ENCODE results near the gene SV2A. TPM values are rescaled to one million over a fixed set of nuclear protein-coding genes. Genes with fewer than 3 reads are reported as not detected.
A peak's percentile ranks its signal among the peaks of the same experiment; 100 is the strongest.
"Not testable (repeated sequence)": the region's sequence is repeated elsewhere in the genome, so short reads cannot be mapped to it uniquely, and the experiment has no call there.

SV2A gene, protein sequence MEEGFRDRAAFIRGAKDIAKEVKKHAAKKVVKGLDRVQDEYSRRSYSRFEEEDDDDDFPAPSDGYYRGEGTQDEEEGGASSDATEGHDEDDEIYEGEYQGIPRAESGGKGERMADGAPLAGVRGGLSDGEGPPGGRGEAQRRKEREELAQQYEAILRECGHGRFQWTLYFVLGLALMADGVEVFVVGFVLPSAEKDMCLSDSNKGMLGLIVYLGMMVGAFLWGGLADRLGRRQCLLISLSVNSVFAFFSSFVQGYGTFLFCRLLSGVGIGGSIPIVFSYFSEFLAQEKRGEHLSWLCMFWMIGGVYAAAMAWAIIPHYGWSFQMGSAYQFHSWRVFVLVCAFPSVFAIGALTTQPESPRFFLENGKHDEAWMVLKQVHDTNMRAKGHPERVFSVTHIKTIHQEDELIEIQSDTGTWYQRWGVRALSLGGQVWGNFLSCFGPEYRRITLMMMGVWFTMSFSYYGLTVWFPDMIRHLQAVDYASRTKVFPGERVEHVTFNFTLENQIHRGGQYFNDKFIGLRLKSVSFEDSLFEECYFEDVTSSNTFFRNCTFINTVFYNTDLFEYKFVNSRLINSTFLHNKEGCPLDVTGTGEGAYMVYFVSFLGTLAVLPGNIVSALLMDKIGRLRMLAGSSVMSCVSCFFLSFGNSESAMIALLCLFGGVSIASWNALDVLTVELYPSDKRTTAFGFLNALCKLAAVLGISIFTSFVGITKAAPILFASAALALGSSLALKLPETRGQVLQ
- 0.51 TPM for total RNA-seq
- long read RNA-seq: 0 reads

DNA sequence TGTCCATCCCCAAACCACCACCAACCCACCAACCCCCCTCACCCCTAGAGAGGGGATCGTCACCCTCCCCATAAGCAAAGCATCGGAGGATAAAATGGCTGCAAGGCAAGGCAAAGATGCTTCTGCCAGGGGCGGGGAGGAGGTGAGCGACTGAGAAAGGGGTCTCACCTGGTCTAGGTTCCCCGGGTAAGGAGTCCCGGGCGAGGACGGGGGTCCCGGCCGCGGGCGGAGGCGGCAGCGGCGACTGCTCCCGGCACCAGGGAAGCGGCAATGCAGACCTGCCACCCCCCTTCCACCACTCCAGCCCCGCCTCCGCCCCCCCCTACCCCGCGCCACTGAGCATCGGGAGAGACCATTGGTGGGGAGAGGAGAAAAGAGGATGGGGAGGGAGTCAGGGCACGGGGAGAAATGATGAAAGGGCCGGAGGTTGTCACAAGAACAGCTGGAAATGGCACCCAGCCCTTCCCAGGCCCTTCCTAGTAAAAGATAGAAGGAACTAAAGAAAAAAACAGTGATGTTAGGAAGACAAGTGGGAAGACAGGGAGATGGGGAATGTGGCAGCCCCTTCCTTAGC lies at the start of gene SV2A:
SV2A (minus strand) TSS at position 274 of the 574 bp plus-strand sequence. CDS start 4,004 bp downstream, outside the sequence.
- intact Hi-C loops (cut with DNase I): no loop called here
- ATAC-seq: peak; percentile 43
- no peak for DNase-seq (ENCODE audit: missing footprints)

DNA sequence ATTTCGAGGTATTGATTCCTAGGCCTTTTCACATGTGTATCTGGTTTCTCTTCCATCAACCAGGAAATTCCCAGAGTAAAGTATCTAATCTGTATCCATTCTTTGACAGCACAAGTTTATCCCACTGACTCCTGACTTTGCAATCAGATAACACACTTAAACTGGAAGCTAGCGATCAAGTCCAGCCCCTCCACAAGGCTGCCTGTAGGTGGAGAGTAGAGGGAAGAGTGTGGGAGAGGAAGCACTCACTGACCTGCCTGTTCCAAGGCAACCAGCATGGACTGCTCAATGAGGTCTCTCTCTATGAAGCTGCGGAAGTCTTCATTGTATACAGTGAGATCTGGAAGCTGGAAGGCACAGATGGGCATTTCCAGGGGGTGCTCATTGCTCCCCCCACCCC lies 49.4 kb upstream of the SV2A start:
- DNase-seq (ENCODE audit: missing footprints) (no peak), ATAC-seq (no peak)
- intact Hi-C loops (cut with DNase I): no loop called here

DNA sequence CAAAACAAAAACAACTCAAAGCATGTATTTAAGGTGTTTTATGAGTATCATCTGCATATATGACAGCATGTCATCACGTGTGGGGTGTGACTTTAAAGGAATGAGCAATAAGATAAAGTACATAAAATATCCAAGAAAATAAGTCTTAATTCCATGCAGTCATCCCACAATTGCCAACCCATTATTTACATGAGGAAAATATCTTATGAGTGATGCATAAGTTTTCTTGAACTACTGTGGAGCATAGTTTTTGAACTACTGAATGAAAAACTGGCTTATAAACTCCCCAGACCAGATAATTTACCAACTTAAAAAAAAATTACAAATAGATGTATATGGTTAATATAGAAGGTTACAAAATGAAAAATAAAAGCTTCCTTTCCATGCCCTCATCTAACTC lies 48.8 kb upstream of the SV2A start:
- DNase-seq (ENCODE audit: missing footprints): no peak
- no peak for ATAC-seq
- intact Hi-C loops (cut with DNase I): no loop called here

DNA sequence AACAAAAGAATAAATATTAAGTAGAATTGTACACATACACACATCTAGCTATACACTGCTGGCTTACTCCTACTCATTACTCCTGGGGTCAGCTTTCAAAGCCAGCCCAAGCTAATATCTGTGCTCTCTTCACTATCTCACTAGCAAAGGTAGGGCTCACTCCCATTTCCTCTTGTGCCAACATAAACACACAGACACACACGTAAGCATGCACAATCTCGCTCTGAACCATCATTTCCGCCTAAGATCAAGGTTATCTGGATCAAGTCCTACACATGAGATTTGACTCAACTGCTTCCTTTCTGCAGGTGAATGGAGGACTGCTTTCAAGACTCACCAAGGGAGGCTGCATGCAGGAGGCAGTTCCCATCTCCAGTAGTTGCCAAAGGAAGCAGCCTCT lies 47.8 kb upstream of the SV2A start:
- intact Hi-C loops (cut with DNase I): no loop called here
- no peak for ATAC-seq
- DNase-seq (ENCODE audit: missing footprints): no peak

DNA sequence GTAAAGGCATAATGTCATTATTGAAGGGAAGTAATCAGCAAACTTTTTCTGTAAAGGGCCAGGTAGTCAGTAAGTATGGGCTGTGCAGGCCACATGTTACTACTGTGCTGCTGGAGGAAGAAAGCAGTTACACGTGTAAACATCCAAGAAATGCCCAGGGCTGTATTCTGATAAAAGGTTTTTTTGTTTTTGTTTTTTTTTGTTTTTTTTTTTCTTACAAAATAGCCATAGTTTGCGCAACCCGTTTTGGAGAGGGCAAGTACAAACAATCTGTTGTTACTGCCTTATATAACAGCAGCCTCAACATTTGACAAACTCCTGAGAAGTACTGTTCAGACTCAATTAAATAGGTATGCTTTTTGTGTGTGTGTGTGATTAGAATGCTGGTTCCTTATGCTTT lies 45.7 kb upstream of the SV2A start:
- ATAC-seq (peak; percentile 33), DNase-seq (ENCODE audit: missing footprints) (no peak)
- intact Hi-C loops (cut with DNase I): loop anchor here (2.0 to 5.0 kb wide), 3 partner anchors 49 to 224 kb away; partner anchors contain the start of gene OTUD7B

DNA sequence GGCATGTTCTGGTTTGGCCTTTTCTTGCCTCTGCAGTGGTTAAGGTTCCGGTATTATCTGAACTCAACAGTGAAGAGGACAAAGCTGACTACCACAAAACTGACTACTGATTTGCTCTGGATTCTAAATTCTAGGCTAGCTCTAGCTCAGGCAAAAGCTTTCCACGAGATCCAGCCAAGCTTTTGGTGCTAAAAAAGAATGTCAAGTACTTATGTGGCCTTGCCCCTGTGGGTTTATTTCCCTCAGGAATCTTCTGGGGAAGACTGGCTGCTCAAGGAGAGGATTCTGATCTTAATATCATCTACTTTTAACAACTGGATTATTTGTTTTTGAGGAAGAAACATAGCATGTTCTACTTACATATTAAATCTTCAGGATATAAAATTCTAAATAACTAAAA lies 45.1 kb upstream of the SV2A start:
- intact Hi-C loops (cut with DNase I): loop anchor here (1.0 to 5.0 kb wide), 4 partner anchors 50 to 225 kb away; partner anchors contain the start of gene OTUD7B
- DNase-seq (ENCODE audit: missing footprints): no peak
- no peak for ATAC-seq

DNA sequence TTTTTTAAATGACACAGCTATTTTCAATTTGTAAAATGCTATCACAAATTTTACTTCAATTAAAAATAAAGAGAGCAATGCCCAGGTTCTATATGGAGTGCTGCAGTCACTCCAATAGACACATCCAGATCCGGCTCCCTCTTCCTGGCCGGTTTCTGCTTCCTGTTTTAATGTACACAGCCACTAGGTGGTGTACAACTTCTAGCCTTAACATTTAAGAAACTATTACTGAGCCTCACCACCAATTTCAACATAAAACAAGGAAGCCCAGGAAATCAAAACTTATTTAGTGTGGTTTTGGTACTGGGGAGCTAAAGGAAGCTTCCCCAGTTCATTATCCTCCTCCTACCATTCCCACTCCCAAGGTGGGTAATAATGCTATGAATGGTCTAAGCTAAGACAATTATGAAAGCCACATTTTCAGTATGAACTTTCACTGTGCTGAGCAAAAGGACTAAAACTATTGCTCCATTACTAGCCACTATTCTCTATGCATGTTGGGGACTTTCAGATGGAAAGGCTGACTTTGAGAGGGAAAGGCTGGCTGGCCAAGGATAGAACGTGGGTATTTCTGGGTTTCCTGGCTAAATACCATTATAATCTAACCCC lies 44.5 kb upstream of the SV2A start:
- peak; percentile 55 for DNase-seq (ENCODE audit: missing footprints)
- intact Hi-C loops (cut with DNase I): loop anchor here (1.0 to 5.0 kb wide), 4 partner anchors 50 to 225 kb away; partner anchors contain the start of gene OTUD7B
- peak; percentile 82 for ATAC-seq

DNA sequence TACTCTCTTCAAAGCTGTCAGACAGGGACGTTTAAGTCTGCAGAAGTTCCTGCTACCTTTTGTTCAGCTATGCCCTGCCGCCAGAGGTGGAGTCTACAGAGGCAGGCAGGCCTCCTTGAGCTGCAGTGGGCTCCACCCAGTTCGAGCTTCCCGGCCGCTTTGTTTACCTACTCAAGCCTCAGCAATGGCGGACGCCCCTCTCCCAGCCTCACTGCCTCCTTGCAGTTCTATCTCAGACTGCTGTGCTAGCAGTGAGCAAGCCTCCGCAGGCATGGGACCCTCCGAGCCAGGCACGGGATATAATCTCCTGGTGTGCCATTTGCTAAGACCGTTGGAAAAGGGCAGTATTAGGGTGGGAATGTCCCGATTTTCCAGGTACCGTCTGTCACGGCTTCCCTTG lies 39.9 kb upstream of the SV2A start:
- DNase-seq (ENCODE audit: missing footprints): peak; percentile 54
- intact Hi-C loops (cut with DNase I); ATAC-seq: not testable (repeated sequence)

DNA sequence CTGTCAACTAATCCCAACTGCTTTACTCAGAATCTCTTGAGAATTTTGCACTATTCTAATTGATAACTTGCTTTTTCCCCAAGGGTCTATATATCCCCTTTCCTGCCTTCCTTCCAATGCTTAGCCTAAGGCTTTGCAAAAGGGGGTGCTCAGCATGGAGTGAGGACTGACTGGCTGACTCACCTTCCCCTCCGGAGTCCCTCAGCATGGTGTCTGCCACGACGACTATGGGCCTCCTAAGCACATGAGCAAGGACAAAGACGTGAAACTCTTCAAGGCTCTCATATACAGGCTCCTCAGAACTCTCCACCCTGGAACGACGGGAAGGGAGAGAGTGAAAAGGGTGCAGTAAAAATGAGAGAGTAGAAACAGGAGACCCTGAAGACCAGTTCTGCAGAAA lies 32.3 kb upstream of the SV2A start:
- ATAC-seq (no peak), DNase-seq (ENCODE audit: missing footprints) (no peak)
- intact Hi-C loops (cut with DNase I): no loop called here

DNA sequence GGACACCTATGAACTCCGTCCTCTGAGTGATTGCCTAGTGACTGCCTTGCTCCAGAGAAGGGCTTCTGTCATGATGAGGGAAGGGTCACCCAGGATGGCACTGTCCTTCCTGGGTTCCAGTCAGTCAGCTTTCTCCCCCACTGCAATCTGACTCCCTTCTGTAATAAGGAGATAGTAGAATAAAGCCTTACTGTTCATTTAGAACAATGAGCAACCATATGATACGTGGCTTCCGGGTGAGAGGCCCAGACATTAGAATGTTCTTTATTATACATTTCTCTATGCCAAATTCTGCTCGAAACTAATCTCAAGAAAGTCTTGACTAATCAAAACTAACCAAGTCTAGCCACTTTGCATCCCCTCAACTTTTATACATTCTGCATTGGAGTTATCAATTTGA lies 27.6 kb upstream of the SV2A start:
- DNase-seq (ENCODE audit: missing footprints) (no peak), ATAC-seq (no peak)
- intact Hi-C loops (cut with DNase I): no loop called here

DNA sequence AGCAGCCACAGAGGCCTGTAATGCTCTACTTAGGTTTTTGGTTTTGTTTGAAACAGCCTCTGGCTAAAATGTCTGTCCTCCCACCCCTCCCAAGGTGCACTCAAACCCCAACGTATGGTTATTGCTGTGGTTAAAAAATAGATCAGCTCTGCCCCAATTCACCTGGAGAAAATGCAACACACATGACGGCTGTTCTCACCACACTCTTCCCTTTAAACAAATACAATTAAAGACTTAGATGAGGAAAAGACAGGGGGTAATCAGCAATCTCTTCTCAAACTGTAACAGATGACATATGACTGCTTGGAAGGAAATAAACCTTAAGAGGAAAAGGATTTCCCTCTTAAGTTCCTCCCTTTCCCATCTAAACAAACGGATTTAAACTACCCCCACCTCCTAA lies 25.2 kb upstream of the SV2A start:
- DNase-seq (ENCODE audit: missing footprints) (no peak), ATAC-seq (no peak)
- intact Hi-C loops (cut with DNase I): no loop called here

DNA sequence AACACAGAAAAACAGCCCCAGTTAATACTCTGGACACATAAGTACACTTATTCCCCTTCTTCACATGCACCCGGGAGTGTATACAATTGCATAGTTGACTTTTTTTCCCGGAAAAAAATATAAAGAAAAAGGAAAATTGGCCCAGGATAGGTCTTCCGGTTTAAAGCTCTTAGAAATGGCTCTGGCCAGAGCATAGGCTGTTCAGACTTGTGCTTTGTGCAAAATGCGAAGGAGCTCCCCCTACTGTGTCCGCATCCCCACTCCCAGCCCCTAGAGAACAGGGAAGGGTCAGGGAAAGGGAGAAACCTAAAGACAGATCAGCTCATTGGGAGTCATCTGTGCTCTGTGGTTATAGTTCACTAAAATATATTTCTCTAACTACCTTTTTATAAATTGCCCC lies 24.6 kb upstream of the SV2A start:
- ATAC-seq: peak; percentile 45
- DNase-seq (ENCODE audit: missing footprints): no peak
- intact Hi-C loops (cut with DNase I): no loop called here

DNA sequence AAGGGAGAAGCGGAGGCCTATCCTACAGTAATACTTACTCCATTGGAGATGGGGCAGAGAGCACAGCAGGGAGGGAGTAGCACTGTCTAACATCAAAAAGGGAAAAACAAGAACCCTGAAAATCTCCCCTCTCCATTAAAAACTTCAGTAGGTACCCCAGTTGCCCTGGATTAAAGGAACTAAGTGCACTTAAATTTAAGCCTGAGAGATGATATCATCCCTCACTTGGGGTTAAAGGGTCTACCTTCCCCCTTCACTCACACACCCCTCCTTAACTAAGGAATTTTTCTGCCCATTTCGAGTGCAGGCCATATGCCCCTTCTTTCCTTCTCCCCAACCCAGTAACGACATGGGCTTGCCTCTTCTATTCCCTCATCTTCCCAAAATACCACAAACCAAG lies 22.8 kb upstream of the SV2A start:
- intact Hi-C loops (cut with DNase I): no loop called here
- DNase-seq (ENCODE audit: missing footprints) (no peak), ATAC-seq (no peak)

DNA sequence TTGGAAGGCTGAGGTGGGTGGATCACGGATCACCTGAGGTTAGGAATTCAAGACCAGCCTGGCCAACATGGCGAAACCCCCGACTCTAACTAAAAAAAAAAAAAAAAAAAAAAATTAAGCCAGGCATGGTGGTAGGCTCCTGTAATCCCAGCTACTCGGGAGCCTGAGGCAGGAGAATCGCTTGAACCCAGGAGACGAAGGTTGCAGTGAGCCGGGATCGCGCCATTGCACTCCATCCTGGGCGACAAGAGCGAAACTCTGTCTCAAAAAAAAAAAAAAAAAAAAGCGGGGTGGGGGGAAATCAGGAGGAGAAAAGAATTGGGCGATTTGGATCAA lies 21.0 kb upstream of the SV2A start:
- intact Hi-C loops (cut with DNase I); DNase-seq (ENCODE audit: missing footprints): not testable (repeated sequence)
- peak; percentile 2 for ATAC-seq

DNA sequence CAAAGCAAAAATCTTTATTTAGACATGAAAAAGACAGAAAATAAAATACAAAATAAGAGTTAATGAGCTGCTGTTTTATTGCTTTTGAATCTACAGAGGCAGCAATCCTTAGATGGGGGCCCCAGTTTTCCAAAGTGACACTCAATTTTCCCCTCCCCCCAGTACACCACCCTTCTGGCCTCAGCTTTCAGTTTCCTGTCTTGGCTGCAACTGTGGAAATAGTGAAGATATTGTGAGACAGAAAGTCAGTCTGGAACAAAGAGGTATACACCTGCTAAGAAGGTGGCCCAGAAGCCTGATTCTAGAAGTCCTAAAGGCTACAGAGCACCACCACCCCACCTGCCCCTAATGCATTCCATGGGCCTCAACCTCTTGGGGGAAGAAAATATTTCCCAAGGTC lies 20.1 kb upstream of the SV2A start:
- intact Hi-C loops (cut with DNase I): no loop called here
- no peak for ATAC-seq
- no peak for DNase-seq (ENCODE audit: missing footprints)

DNA sequence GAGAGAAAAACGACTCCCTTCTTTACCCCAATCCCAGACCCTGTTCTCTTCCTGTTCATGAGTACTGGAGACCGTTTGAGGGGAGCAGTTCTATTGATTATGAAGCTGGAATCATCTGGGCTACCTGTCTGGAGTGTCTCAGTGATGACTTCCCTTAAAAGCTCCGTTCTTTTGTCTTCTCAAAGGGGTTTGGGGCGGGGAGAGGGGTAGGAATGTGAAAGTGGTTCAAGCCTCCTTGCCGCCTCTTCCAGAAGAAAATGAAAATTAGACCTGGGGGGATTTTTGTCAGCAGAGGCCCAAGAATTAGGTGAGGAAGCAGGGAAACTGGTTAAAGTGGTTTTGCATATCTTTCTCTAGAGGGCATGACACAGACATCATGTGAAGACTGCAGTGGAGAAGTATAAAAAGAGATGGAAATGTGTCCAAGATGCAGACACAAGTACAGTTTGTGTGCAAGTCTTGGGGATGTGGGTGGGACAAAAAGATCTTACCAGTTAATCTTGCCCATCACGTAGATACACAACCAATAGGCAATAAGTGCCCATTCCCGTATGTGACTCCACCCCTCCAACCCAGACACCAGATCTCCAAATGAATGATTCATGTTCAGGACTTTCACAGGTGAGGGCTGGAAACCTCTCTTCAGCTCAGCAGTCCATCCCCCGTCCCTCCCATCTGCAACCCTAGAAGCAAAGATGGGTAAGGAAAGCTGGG lies 19.5 kb upstream of the SV2A start:
- intact Hi-C loops (cut with DNase I): no loop called here
- DNase-seq (ENCODE audit: missing footprints) (no peak), ATAC-seq (no peak)

DNA sequence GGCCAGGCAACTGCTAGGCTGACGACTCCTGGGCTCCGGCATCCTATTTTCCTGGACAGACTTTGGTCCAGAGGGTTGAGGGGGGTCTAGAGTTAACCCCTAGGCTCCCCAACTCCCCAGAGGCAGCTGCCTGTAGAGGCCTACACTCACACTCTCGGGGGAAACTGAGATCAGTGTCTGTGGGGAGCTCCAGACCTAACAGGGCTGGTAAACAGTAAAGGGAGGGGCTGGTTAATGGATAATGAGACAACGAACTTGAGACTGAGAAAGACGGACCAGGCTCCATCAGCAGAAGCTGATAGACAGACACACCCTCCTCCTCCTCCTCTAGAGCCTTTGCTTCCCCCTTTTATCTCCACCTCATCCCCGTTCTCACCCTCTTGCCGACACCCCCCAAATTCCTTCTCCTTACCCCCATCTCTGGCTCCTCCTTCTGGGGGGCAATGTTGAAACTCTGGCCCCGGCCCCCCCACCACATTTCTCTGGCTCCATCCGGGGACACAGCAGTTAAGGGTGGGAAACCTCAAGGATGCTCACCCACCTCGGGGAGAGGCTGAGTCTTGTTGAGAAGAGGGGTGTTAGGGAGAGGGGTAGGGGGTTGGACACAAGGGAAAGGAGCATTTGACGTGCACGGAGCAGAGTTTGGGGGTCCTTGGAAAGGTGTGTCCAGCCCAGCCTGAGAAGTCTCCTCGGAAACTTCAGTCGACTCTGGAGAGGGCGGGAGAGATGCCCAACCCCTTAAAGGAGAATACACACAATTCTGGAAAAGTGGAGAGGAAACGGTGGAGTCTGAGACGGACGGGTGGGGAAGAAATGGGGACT lies 18.7 kb upstream of the SV2A start, which contains the start of gene MTMR11:
MTMR11 (minus strand) TSS at position 710 of the 822 bp plus-strand sequence; CDS start at position 478, 232 bp downstream.
- intact Hi-C loops (cut with DNase I): no loop called here
- ATAC-seq: peak; percentile 29
- no peak for DNase-seq (ENCODE audit: missing footprints)

DNA sequence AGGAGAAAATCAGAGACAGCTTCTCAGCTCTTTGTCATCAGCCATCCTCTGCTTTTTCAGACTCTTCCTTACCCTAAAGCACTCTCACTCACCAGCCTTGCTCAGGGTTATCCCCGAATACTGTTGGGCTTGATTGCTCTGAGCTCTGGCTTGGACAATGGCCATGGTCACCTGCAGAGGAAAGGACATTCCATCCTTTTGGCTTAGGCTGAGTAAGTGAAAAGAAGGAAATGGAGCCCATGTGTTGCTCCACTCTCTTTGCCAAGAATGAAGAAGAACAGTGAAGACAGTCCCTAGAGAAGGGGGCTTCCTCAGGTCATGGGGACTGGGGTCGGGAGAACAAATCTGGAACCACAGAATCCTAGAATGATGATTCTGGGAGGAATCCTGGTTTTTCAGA lies 16.7 kb upstream of the SV2A start:
- ATAC-seq (no peak), DNase-seq (ENCODE audit: missing footprints) (no peak)
- intact Hi-C loops (cut with DNase I): no loop called here
